IMR-90 (cell line): ENCODE data around the gene LHFPL3.

ENCODE experiments used
- CEBPB ChIP-seq: IDR thresholded peaks from 2 replicates; pipeline ENCODE4 v1.6.1; 2012; ENCODE audit warnings: low read depth, low read length, improper control_type of control experiment
- ELK1 ChIP-seq: fragments of 150-350 bp; IDR thresholded peaks from 2 replicates; pipeline ENCODE4 v1.6.1; 2016; ENCODE audit warnings: low read depth, mild to moderate bottlenecking, low read length, moderate library complexity, borderline replicate concordance

- TF ChIP-seq ELK1 = no peak
- TF ChIP-seq CEBPB = no peak
Measured at GRCh38 chr7:104642560-104642959, 314.2 kb downstream of the LHFPL3 start.
